HG03139 (cell line): Measurements from ENCODE around the gene GRIP2.

Experiments used
- ATAC-seq: cut with Tn5 transposase; IDR thresholded peaks from one replicate; pipeline ENCODE4 v1.9.1; 2021; ENCODE audit not compliant: unreplicated experiment

Gene GRIP2

DNA sequence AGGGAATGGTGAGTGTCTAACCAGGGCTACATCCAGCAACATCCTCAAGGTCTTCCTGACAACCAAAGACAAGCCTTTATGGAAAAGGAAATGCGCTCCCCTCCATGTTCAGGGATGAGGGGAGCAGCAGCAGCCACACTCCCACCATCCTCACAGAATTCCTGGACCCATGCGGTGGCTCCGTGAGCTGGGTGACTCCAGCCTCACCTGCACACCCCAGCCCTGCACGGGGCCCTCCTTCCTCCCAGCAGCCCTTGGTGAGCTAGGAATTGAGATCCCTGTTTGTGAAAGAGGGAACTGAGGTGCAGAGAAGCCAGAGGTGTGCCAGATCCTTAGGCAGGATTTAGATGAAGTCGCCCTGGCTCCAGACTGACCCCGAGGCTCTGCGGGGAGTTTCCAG is 52.3 kb downstream of the GRIP2 start:
- no peak for ATAC-seq

DNA sequence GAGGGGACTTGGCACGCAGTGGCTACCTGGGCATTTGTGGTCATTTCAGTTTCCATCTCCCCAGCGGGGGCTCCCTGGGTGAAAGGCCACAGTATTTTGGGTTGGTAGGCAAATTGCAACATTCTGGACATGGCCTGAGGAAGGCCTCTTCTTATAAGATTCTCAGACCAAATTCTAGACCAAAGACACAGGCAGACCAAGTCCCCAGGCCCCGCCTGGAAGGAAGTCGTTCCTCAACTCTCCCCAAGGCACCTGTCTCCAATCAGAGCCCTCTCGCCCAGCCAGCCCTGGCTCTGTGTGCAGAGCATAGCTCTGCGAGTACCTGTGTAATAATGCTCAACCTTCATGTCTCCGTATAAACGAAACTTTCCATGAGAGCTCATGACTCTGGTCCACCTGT is 53.1 kb downstream of the GRIP2 start:
- ATAC-seq, result no peak

DNA sequence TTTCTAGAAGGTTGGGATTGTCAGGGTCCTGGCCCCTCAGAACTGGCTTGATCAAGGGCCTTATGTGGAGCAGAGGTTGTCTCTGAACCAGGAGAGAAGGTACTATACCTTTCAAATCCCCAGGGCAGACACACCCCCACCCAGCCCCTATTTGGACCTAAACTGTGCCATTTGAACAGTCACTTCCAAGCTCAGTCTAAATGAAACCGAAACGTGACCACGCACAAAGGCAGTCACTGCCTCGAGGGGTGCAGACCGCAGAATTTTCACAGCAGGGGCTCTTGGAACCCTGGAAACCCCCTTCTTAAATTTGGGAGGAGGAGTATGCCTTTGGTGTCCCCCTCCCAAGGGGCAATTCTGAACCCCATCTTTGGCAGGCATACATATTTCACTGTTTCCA is 53.7 kb downstream of the GRIP2 start:
- ATAC-seq, result no peak

DNA sequence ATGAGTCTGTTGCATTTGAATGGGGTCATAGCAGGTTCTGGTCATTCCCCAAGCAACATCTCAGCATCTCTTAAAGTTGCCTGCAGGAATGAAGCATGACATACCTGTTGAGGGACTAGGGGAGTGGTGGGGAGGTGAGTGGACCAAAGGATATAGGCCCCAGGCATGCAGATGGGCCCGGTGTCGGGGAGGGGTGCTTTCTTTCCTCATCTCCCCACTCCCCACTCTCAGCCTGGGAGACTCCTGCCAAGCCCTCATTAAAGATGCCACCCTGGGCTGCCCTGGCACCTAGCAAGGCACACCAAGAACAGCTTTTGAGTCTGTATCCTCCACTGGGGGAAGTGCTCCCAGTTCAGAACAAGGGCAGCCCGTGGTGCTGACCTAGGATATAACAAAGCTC is 54.2 kb downstream of the GRIP2 start:
- no peak for ATAC-seq

DNA sequence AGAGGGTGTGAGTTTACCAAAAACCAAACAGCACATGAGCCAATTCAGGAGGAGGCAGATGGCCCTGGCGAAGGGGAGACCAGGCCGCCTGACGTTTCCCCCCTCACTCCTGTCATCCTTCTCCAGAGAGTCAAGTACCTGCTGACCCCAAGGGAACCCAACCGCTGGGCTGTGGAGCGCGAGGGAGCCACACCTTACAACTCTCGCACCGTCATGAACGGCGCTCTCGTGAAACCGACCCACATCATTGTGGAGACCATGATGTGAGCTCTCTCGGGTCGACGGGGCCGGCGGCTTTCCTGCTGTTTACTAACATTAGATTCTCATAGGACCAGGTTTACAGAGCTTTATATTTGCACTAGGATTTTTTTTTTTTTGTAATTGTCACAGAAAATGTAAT is 55.4 kb downstream of the GRIP2 start:
- no peak for ATAC-seq

DNA sequence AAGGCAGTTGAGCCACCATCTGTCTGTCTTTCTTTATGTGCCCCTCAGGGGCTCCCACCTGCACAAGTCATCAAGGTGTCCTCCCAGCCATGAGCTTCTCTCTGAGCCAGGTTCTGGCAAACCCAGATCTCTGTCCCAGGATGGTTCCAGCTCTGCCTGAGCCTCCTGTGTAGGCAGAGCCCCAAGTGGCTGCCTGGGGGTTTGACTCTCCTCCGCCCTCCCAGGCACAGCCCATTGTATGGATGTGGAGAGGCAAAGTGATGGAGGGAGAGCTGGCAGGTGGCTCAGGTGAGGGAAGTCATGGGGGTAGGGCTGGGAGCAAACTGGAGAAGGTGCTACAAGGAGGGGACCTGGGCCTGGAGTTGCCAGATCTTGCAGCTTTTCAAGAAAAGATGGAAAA is 56.9 kb downstream of the GRIP2 start:
- no peak for ATAC-seq

DNA sequence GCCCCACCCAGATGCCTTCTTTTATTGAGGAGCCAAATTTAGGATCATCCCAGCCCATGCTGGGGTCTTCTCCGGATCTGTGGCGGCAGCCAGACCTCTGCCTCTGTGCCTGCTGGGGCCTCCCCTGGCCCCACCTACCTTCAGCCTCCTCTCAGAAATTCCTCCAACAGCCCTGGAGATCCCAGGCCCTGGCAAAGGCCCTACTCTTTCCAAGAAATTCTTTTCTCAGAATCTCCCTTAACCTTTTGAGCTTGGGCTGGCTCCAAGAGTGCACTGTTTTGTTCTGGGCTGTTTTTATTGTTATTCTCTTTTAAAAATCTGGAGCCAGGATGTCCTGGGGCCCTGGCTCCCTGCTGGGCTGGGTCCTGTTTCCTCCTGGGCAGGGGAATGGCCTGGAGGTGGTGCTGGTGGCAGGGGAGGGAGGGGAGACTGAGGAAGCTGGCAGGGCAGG is 57.8 kb downstream of the GRIP2 start:
- ATAC-seq, result no peak

DNA sequence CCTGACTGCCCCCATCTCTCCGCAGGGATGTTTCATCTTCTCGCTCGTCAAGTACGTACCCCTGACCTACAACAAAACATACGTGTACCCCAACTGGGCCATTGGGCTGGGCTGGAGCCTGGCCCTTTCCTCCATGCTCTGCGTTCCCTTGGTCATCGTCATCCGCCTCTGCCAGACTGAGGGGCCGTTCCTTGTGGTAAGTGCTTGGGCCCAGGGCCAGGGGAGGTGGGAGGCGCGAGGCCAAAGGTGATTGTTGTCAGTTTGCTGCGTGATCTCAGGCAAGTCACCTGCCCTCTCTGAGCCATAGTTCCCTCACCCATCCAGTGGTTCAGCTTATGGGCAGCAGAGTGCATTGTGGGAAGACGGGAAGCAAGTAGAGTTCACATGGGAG is 58.5 kb downstream of the GRIP2 start:
- no peak for ATAC-seq

DNA sequence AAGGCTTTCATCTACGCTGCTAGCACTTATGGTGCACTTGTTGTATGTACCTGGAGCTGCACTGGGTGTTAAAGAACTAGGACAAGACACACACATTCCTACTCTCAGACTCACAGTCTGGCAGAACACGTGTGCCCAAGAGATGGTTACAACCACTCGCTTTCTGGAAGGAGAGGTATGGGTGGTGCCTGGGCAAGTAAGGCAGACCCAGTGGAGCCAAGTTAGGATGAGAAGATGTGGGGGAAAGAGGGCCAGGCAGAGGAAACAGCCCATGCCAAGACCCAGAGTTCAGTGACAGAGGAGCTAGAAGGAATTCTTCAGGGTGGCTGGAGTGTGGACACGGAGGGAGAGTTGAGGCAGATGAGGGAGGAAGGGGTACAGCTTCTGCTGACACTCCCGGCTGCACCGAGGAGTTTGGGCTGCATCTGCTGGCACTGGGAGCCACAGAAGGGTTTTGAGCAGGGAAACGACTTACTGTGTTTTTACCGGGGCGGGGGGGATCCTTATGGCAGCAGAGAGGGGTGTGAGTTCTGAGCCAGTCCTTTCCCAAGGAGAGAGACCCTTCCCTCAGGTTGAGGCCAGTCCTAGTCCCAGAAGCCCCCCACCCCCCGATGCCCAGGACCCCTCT is 59.0 kb downstream of the GRIP2 start:
- no peak for ATAC-seq

DNA sequence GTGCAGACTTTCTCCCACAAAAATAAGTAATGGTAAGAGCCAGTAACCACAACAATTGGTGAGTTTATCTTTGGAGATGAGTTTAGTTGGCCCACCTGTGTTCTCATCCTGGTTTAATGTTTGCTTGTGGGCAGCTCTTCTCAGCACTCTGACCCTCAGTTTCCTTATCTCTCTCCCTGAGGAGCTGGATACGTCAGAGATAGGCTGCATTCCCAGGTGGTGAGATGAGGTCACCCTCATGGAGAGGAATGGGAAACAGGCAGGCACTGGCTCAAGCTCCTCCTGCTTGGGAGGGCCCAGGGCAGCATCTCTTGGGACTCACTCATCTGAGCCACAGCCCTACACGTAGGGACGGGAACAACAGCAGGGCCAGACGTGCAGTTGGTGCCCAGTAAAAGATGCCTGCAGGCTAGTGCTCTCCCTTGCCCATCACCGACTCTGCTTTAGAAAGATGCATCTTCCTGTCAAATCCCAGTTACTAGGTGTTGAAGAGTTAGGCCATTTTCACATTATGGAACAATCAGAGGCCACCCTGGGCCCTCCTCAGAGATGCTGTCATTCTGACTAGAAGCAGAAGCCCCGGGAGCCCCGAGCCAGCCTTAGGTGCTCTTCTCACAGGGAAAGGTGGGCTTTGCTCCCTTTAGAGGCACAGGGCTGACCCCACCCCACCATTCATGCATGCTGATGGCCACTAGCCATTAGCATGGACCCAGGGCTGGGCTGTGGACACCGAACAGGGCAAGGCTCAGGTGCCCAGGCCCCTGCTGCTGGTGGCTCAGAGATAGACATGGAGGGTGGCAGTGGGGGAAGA is 59.7 kb downstream of the GRIP2 start:
- no peak for ATAC-seq

DNA sequence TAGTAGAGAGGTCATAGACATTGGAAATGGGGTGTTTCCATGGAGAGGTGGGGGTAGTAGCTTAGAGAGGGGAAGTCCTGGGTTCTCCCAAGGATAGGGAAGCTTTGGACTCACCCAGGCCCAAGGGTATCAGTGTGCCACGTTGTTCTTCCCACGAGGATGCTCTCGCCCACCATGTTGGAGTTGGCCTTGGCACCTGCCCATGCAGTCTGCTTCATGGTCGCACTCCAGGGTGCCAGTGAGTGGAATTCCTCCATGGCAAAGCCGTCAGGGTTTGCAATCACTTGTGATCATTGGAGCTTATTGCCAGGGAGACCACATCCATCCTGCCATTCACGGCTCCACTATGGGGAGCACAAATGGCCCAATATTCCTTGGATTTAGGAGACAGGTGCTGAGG is 60.6 kb downstream of the GRIP2 start:
- no peak for ATAC-seq

DNA sequence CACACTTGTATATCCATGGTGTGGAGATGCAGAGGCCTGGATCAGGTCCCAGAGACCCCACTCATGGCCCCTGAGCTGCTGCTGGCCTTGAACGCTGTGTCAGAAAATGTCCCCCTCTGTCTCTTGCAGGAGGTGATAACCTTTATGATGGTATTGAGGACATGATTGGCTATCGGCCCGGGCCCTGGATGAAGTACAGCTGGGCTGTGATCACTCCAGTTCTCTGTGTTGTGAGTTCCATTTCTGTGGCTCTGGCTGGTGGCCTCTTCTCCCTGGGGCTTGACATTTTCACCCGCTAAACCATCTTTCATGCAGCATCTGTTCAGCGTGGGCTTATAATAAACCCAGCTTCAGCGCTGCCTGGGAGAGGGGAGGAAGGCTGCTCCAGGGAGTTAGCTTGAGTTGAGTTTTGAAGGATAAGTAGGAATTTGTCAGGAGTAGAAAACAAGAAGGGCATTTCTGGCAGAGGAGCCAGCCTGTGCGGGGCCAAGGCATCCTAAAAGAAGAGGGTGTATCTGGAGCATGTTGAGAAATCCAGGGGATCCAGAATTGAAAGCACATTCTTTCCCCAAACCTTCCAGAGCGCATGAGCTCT is 61.1 kb downstream of the GRIP2 start:
- ATAC-seq, result no peak

DNA sequence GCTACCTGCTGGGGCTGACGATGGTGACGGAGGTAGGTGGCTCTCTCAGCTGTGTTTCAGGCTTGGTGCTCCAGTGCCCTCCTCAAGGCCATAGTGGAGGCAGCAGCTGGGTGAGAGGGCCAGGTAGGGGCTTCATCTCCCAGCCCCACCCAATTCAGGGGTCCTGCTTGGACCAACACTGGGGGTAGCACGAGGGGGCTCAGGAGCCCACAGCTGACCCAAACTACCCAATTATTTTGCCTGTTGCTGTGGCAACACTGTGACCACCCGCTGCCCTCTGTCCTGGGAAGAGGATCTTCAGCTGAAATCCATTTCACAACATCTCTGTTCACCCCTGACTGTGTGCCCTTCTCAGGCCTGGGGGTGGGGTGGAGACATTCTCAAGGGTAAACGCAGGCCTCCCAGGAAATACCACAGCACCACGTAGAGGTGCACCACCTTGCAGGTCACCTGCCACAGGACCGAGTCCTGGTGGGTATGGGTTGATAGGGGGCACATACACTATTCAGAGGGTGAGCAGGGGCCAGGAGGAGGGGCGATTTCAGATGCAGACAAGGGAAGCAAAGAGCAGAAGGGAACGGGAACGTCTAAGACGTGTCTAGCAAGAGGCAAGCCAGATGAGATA is 62.7 kb downstream of the GRIP2 start:
- ATAC-seq, result no peak

DNA sequence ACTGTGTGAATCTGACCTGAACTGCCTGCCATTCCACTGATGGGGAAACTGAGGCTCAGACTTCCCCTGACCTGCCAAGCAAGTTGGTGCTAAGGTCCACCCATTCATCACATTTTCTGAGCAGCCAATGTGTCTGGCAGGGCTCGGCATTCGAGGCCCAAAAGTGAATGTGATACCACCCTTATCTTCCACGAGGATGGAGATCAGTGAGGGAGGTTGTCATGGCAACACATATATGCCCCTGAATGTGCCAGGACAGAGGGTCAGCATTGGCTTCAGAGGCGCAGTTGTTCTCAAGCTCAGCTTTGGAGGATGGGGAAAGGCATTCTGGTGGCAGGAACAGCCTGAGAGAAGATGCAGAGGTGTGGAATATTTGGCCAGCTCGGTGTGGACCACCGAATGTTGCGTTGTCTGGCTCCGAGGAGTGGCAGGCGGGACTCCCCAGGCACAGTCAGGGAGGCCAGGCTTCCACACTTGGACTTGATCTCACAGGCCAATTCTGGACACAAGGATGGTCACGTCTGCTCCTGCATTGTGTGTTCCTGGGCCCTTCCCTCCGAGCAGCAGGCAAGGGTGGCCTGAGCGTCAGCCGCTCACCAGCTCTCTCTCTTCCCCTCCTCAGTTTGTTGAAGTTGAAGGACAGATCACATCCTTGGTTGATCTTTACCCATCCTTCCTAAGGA is 63.4 kb downstream of the GRIP2 start:
- no peak for ATAC-seq

DNA sequence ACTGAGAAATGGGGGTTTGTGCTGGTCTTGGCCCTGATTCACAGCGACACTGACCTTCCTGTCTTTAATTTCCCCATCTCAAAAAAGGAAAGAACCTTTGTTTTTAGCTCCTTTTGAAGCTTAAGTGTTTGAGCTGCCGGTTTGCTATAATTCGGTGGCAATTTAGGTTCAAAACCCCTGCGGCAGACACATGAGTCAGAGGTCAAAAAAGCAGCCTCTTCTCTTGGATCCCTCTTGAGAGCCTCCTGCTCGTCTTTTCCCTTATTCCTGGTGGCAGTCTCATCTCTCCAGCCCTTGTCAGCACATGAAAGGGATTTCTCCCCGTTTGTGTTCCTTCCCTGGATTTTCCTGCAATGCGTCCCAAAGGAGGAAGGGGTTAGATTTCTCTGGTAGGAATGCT is 64.5 kb downstream of the GRIP2 start:
- no peak for ATAC-seq

DNA sequence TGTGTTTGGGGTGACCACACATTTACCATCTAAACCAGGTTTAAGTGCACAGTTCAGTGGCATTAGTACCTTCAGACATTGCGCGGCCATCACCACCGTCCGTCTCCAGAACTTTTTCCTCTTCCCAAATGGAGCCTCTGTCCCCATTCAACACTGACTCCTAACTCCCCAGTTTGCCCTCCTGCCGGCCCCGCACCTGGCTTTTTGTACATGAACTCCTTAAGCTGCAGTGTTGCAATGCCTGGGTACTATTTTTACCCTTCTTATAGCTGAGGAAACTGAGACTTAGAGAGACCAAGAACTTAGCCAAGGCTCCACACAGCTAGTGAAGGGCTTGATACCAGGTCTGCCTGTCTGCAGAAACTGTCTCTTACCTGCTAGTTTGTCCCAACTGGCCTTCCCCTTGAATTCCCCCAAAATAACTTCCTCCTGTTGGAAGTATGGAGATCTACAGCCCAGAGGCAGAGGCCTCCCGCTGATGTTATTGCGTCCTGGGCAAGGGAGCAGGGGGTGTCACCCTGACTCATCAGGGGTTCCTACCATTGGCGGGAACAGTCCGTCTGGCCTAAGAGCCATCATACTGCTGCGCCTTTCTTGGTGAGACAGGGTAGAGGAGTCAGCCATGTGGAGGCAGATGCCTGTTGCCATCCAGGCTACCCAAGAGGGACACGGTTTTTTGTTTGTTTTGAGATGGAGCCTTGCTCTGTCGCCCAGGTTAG is 65.6 kb downstream of the GRIP2 start:
- ATAC-seq, result no peak

DNA sequence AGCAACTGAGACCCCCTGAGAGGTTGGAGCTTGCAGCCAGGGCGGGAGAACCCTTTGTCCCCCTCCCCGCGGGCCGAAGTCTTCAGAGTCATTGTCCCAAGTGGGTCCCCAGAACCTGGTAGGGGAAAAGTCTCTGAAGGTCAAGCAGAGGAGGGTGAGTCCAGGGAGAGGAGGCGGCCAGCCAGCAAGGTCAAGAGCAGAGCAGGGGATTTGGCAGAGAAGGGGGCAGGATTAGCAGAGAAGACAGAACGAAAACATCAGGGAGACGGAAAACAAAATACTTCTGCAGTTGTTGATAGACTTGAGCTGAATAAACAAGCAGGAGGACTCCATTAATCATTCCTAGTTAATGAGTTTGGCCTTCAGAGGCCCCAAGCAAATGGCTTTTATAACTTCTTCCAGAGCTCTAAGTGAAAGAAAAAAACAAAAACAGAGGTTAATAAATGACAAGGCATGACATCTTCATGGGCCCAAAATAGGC is 66.7 kb downstream of the GRIP2 start:
- ATAC-seq, result no peak

DNA sequence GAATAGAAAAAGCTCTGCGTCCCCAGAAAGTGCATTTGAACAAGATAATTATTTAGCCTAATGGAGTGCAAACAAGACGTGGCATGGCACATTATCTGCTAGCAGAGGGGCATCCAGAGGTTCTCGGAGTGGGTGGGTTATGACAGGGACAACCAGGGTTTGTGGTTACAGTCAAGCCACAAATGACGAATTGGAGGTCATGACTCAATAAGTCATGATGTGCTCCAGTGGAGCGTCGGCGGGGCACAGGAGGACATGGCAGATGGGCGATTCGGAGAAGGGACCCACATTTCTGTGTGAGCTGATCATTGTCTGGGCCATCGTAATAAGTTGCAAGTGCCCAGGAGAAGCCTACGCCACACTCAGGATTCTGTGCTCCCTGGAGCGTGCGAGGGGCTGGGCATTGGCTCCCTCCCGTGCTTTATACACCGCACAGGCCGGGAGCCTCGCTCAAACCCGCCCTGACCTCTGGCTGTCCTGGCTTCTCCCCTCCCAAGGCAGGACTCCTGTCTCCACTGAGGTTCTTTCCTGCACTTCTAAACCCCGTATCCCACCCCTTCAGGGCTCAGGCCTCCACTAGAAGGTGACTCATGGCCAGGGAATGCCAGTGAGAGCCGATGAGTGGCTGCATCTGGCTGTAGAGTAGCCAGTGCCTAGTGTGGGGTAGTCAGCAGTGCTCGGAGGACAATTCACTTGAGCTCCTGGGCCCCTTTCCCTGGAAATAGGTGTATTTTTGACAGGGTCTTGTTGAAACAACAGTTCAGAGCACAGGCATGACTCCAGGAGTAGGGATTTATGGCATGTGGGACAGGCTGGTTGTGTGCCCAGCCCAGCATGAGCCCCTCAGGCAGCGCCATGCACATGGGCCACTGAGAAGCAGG is 67.4 kb downstream of the GRIP2 start:
- no peak for ATAC-seq

DNA sequence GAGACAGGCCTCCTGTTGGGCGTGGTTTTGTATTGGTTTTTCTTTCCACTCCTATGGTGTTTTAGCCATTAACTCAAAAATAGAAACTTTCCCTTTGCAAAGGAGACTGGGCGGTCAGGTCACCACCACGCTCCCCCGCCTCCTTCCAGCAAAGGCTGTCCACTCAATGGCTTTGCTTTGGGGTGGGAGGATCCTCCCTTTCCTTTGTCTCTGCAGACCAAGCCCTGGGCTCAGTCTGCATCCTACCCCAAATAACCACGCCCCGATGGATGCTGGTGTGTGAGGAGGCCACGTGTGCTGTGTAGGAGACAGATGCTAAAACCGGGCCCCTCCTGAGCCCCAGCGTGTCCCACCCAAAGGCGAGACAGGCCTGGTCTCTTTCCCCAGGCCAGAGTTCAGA is 68.5 kb downstream of the GRIP2 start:
- no peak for ATAC-seq

DNA sequence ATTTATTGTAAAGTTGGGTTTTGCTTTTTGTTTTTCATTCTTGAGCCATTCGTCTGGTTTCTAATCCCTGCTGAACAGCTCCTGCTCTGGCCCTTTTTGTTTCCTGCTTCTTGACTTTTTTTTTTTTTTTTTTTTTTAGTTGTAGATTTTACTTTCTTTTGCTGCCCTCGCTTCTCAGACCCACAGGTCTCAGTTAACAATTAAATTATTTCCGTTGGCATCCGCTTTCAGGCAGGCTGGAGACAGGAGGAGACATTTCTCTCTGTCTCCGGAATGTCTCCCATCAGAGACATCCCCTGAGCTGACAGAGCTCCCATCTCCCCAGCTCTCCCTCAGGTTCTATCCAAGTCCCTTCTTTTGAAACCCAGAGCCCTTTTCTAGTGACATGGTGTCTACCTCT is 69.1 kb downstream of the GRIP2 start:
- ATAC-seq, result no peak
